ENCODE measurements around the gene MDFI.

- TF ChIP-seq POLR2AphosphoS5 (IDR thresholded peaks at IDR 0.05; ENCODE audit: low read depth, low read length): no peak
- TF ChIP-seq SIN3A (IDR thresholded peaks at IDR 0.05; ENCODE audit: borderline replicate concordance, insufficient read depth, low read length): no peak
- TF ChIP-seq TAF1 (IDR thresholded peaks at IDR 0.05; ENCODE audit: borderline replicate concordance, insufficient read depth, low read length): no peak
Observed at GRCh38 chr6:41593839-41594238, 44.4 kb upstream of the MDFI start.
